ENCODE measurements around the gene TRIM44.
A peak's percentile ranks its signal among the peaks of the same experiment; 100 is the strongest.

Gene TRIM44

GRCh38 chr11:35671396-35672127 lies 9.0 kb downstream of the TRIM44 start:
- no peak for DNase-seq

- DNase-seq: no peak
Observed at GRCh38 chr11:35672608-35673007, 10.0 kb downstream of the TRIM44 start.

- DNase-seq: no peak
Observed at GRCh38 chr11:35675901-35676610, 13.5 kb downstream of the TRIM44 start.

GRCh38 chr11:35676611-35676965 lies 14.0 kb downstream of the TRIM44 start:
- no peak for DNase-seq

- no peak for DNase-seq
Observed at GRCh38 chr11:35677904-35678303, 15.3 kb downstream of the TRIM44 start.

GRCh38 chr11:35678471-35678870 lies 15.9 kb downstream of the TRIM44 start:
- no peak for DNase-seq

- DNase-seq: no peak
Observed at GRCh38 chr11:35678975-35679374, 16.4 kb downstream of the TRIM44 start.

- DNase-seq: no peak
Observed at GRCh38 chr11:35680506-35680905, 17.9 kb downstream of the TRIM44 start.

GRCh38 chr11:35681163-35681767 lies 18.7 kb downstream of the TRIM44 start:
- peak in 1 of 51 donors; percentile 21 for DNase-seq

GRCh38 chr11:35682230-35683173 lies 19.9 kb downstream of the TRIM44 start:
- DNase-seq: peak in 22 of 51 donors; percentile 0 to 46 (median 13)

GRCh38 chr11:35683728-35684339 lies 21.3 kb downstream of the TRIM44 start:
- DNase-seq: no peak

GRCh38 chr11:35688023-35688422 lies 25.4 kb downstream of the TRIM44 start:
- no peak for DNase-seq

- no peak for DNase-seq
Observed at GRCh38 chr11:35689081-35689996, 26.8 kb downstream of the TRIM44 start.

GRCh38 chr11:35702126-35702525 lies 39.6 kb downstream of the TRIM44 start:
- DNase-seq: no peak

GRCh38 chr11:35709376-35709775 lies 46.8 kb downstream of the TRIM44 start:
- no peak for DNase-seq

GRCh38 chr11:35711173-35711910 lies 48.8 kb downstream of the TRIM44 start:
- DNase-seq: no peak

- no peak for DNase-seq
Observed at GRCh38 chr11:35711924-35712323, 49.3 kb downstream of the TRIM44 start.

GRCh38 chr11:35712533-35712932 lies 50.0 kb downstream of the TRIM44 start:
- no peak for DNase-seq
